DND-41 (cell line): ENCODE results near the gene PXK.

Experiments used
- EZH2 ChIP-seq: IDR thresholded peaks from 3 replicates; pipeline ENCODE4 v1.6.1; 2012; ENCODE audit warnings: borderline replicate concordance, low read depth, mild to moderate bottlenecking, moderate library complexity, low read length, inconsistent platforms; ENCODE audit not compliant: severe bottlenecking
- TF ChIP-seq, protein P1 (sequence below): IDR thresholded peaks from 2 replicates; pipeline ENCODE4 v1.5.1; 2012; ENCODE audit warnings: borderline replicate concordance, low read length, moderate library complexity, mild to moderate bottlenecking; ENCODE audit not compliant: poor library complexity, severe bottlenecking; ENCODE audit errors: extremely low read depth

DNA sequence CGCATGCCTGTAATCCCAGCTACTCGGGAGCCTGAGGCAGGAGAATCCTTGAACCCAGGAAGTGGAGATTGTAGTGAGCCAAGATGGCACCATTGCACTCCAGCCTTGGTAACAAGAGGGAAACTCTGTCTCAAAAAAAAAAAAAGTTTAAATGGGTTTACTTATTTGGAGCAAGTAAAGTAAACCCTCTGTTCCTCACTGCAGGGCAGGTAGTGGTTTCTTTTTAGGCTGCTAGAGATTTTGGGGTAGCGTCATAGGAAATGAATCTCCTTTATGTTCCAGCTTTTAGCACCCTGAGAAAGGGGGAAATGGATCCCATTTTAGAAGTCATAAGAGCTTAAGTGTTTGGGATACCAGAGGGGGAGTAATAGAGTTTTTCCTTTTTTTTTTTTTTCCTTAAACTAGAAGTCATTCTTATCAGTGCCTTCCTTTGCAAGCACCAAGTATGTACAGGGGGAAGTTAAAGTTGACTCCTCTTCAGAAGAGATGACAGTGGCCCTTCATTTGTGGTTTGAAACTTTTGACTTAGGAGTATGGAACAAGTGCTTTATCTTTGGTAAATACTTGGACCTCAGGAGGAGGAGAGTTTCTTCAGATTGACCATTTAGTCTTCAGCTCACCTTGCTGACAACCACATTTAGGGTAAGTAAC is 8.0 kb downstream of the PXK start:
- TF ChIP-seq, protein P1, sequence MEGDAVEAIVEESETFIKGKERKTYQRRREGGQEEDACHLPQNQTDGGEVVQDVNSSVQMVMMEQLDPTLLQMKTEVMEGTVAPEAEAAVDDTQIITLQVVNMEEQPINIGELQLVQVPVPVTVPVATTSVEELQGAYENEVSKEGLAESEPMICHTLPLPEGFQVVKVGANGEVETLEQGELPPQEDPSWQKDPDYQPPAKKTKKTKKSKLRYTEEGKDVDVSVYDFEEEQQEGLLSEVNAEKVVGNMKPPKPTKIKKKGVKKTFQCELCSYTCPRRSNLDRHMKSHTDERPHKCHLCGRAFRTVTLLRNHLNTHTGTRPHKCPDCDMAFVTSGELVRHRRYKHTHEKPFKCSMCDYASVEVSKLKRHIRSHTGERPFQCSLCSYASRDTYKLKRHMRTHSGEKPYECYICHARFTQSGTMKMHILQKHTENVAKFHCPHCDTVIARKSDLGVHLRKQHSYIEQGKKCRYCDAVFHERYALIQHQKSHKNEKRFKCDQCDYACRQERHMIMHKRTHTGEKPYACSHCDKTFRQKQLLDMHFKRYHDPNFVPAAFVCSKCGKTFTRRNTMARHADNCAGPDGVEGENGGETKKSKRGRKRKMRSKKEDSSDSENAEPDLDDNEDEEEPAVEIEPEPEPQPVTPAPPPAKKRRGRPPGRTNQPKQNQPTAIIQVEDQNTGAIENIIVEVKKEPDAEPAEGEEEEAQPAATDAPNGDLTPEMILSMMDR, result no peak
- no peak for TF ChIP-seq EZH2
